NCI-H345 (cell line): ENCODE measurements around the gene TRIP13.
"Not testable (repeated sequence)": the region's sequence is repeated elsewhere in the genome, so short reads cannot be mapped to it uniquely, and the experiment has no call there.

Source experiments
- DNase-seq: peaks from one replicate; lab custom pipeline; 2025; lab: John Stamatoyannopoulos, UW

Gene TRIP13

DNA sequence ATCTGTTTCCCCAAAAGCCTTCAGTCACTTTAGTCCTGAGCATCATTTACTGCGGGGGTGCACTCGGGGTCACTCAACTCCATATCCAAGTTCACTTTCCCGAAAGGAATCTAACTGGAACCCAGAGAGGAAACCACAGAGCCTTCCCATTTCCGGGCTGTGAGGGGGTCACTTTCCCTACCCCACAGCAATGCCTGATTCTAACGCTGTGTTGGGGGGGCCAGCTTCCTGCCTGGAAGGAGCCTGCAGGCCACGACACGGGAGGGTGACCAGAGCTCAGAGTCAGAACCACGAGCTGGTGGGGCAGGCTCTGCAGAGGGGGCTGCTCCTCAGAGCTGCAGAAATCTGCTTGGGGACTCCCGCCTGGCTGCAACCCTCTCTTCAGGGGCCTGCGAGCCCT, 20.4 kb upstream of the TRIP13 start:
- no peak for DNase-seq

DNA sequence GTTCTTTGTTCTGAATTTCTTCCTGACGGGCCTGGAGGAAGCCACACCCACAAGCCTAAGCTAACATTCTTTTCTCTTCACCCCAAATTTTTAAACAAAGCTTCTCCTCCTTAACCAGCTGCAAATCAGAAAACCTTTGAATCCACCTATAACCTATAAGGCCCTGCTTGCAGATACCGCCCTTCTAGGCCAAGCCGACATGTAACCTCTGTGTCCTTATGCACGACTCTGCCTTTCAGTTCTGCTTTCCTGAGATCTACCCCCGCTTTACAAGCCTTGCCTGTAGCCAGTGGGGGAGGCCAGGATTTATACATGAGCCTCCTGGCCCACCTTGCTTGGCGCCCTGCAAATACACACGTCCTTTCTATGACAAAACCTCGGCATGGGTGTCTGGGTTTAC, 19.4 kb upstream of the TRIP13 start:
- DNase-seq, result no peak

DNA sequence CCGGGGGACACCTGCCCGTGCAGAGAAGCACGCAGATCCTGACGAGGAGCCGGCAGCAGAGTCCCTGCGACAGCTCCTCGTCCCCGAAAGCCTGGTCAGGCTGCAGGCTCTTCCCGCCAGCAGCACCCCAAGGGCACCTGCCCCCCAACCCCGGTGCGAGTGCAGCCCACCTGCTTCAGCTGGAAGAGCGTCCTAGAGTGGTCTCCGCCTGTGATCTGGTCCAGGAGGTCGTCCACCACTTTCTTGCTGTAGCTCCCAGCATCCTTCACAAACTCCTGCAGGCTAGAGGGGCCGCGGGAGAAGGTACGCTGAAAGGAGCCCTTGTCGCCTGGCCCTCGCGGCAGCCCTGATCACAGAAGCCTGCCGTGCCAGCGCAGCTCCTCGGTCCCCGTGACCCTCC, 16.8 kb upstream of the TRIP13 start:
- DNase-seq, result no peak

DNA sequence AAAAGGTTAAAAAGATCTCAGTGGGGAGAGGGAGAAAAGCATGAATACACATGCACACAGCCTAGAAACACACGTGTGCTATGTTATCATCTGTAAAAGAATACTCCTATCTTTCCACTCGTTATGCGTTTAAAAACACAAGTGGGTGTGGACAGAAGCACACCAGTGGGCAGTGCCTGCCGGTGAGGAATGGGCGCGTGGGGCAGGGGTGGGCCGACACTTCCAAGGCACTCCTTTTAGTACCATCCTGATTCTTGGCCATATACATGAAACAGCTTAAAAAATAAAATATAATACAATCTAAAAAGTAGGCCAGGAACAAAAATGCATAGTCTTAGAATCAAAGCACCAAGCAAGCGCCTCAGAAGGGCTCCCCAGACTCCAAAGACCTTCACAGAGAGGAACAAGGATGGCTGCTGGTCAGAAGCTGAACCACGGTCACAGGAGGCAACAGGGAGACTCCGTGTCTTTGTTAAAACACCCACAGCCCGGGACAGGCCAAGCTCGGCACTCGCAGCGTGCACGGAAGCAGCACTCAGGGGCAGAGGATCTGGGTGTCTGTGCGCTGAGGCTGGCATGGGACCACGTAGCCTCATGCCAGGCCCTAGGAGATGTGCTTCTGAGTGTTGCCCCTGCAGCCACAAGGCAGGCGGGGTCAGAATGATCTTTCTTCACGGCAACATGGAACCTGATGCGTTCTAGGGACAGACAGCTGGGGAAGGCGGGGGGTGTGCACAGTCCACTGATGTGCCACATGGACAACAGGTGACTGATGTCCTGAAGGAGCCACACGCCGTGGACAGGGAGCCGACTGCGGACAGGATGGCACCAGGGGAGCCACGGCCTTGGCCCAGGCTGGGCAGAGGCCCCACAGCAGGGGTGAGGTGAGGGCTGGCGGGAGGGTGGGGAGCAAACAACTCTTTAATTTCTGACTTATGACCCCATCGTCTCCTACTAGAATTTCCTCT, 16.0 kb upstream of the TRIP13 start:
- DNase-seq, result no peak

DNA sequence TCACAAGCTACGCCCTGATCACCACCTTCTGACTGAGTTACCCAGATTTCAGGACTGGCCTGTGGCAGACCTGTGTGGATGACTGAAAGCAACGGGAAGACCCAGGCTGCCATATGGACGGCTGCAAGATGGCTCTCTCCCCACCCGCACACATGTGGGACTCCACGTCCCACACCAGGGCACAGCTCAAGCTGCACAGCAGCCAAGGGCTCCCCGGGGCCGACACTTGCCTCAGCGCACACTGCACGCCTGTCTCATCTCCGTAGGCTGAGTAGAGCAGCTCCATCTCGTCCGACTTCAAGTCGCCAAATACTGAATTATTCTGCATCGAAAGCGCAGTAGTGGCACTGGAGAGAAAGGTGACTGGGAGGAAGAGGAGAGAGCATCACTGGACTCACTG, 14.6 kb upstream of the TRIP13 start:
- DNase-seq, result no peak

DNA sequence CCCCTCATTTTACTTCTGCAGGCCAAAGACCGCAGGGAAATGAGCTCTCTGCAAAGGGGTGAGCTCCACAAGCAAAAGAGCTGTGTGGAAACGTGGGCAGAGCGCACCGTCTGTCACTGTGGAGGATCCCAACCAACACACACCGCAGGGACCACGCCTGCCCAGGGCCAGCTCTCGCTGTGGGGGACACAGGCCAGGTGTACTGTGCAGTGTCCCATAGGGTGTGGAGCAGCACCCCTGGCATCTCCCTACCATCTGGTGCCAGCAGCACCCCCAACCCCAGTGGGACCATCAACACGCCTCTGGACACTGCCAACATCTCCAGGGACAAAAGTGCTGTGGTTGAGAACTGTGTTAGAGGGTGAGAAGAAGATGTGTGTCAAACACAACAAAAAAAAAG, 14.0 kb upstream of the TRIP13 start:
- not testable (repeated sequence) for DNase-seq

DNA sequence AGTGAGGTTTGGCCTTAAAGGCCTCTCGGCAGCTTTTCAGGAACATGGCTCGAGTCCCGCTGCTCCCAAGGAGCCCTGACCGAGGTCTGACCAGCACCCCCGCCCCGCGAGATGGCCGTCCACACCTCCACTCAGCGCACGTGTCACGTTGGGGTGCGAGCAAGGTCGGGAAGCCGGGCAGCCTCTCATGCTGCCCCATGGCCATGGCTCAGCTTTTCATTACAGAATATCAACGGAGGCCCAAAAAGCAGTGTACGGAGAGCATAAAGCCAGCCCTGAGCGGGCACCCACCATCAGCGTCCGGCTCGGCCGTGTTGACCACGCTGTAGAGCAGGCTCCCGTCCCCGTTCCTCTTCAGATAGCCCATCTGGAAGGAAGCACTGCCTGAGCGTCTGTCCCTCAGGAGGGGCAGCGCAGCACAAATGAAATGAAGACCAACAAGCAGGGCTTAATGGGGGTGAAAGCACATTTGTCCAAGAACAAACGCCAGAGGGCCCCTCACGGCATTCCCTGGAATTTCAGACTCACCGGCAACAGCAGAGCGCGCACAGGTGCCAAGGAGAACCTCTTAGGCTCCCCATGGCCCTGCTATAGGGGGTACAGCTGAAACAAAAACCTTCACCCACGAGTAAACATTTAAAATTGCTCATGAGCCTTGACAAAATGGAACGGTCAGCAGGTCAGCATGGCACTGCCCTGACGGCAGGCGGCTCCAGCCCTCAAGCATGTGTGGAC, 11.7 kb upstream of the TRIP13 start:
- no peak for DNase-seq

DNA sequence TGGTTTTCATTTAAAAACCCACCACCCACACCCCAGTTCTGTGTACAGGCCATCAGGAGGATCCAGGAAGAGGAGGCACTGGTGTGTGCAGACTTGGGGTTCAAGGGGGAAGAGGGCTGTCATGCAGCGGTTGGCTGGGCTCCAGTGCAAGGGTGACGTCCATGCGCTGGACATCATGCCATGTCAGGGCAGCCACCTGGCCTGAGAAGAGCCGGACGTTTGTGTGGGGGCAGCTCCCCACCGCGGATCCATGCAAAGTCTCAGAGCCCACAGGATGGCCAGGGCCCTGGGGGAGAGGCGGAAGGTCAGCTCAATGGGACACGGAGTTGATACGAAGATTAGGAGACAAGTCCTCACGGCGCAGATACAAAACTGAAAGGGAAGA, 11.1 kb upstream of the TRIP13 start:
- no peak for DNase-seq

DNA sequence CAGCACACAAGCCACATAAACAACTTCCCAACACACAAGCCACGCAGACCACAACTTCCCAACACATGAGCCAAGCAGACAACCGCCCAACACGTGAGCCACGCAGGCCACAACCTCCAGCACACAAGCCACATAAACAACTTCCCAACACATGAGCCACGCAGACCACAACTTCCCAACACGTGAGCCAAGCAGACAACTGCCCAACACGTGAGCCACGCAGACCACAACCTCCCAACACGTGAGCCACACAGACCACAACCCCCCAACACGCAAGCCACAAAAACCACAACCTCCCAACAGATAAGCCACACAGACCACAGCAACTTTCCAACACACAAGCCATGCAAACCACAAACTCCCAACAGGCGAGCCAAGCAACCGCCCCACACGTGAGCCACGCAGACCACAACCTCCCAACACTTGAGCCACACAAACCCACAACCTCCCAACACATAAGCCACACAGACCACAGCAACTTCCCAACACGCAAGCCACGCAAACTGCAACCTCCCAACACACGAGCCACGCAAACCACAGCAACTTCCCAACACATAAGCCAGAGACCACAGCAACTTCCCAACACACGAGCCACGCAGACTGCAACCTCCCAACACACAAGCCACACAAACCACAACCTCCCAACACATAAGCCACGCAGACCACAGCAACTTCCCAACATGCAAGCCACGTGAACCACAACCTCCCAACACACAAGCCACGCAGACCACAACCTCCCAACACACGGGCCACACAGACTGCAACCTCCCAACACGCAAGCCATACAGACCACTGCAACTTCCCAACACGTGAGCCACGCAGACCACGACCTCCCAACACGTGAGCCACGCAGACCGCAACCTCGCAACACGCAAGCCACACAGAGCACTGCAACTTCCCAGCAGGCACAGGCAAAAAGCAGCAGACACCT, 10.2 kb upstream of the TRIP13 start:
- no peak for DNase-seq

DNA sequence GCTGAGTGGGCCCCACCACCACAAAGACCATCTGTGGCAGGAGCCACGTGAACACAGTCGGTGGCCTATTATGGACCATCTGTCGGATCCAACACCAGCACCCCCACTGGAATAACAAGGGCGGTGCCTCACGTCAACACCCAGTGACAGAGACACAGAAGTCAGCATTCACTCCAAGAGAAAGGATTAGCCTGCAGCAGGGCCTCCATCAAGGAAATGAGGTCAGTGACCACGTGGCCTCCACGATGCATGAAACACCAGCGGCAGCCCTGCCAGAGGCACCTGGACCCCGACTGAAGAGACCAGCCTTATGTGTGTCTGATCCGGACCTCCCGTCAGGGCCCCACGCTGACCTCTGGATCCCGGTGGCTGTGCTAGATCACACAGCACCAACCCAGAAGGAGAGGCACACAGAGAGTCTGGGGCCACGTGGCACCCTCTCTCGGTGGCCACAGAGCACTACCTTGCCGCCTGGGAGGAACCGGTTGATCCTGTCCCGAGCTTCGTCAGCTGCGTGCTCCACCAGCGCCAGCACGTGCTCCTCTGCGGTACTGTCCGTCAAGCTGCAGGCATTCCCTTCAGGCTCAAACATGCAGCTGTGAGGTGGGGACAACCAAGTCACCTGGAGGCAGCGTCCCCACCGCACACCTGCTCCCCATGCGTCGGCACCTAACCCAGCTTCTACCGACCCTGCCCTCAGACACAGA, 9.1 kb upstream of the TRIP13 start:
- no peak for DNase-seq

DNA sequence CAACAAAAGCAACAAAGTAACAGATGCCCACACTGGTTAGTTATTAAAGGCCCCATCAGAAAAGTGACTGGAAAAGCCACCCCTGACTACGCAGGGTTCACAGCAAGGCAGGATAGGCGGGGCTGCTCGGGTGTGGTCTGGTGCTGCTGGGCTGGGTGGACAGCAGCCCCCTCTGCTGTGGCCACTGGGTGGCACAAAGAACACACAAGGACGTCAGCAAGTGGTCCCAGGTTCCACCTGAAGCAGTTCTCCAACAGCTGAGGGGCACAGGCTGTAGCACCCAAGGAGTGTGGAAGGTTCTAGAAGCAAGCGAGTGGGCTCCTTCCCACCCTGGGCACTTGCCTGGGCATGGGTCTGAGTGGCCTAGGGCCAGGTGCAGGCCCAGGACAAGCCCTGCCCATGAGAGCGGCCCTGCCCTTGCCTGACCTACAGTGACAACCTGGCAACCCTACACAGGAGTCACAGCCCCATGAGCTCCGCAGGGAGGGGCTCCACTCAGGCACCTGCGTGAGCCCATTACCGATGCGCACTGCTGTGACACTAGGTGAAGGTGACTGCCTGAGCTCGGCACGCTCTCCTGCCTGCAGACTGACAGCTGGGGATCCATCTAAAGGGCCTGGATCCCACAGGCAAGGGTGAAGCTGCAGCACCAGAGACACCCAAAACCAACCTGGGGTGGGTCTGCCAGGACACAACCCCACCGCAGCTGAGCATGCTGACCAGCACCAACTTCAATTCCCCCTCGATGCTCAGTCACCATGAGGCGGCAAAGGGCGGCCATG, 8.1 kb upstream of the TRIP13 start:
- DNase-seq, result no peak

DNA sequence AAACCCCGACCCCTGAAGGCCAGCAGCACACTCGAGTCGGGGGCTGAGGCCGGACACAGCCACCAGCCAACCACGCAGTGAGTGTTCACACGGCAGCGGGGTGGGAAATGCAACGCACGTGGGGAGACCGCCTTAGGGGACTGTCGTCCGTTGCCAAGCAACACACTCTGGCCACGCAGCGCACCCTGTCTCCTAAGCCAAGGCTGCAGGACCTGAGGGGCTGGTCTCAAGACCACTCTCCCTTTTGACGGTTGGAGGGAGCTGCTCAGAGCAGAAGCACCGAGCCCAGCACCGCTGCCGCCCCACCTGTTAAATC, 7.6 kb upstream of the TRIP13 start:
- no peak for DNase-seq

DNA sequence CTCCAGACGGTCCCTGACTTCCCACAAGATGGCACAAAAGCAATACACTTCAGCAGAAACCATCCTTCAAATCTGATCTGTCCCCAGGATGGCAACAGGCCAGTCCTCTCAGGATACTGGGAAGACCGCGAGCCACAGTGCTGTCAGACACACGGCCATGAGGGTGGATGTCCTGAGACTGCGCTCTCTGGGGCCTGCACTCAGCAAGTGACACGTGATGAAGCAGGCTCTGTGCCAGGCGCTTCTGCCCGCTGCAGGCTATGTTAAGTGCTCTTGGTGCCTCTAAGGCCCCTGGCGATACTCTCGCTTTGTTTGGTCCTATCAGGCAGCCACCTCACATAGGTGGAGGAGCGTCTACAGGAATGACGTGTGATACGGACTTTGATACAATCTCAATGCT, 7.2 kb upstream of the TRIP13 start:
- no peak for DNase-seq

DNA sequence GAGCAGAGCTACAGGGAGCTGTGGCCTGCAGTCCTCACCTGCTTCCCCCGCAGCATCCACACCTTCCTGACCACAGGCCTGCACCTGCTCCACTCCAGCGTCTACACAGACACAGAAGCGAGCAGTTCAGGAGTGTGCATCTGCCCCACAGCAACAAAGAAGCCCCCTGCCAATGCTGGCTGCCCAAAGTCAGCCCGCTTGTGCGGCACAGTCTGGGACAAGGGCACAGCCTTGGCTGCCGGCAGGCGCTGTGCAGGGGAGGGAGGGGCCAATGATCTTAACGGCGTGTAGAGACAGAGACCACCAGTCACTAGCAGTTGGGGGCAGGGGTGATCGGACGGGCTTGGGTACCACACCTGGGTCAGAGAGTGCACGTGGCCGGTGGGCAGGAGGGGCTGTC, 6.6 kb upstream of the TRIP13 start:
- no peak for DNase-seq

DNA sequence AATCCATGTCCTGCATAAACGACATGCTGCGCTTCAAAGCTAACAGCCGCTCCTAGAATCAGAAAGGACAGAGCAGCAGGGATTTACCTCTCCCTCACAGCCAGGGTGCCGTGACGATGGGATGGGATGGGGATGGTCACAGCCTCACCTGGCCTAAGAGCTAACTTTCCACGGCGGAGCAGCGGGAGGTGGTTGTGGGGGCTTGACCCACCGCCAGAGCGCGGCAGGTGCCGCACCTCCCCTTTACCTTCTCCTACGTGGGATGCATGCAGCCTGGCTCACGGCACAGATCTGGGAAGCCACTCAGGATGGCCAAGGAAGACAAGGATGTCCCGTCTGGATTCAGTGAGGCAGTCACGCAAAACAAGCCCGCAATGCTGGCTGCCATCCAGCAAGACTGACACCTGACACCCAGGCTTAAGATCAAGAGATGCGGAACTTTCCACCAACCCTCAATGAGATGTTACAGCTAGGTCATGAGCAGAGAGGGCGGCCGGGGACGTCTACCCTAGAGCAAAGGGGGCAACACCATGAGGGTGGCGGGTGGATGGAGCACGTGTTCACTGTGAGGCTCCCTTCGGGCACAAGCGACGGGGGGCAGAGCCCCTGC, 5.9 kb upstream of the TRIP13 start:
- no peak for DNase-seq

DNA sequence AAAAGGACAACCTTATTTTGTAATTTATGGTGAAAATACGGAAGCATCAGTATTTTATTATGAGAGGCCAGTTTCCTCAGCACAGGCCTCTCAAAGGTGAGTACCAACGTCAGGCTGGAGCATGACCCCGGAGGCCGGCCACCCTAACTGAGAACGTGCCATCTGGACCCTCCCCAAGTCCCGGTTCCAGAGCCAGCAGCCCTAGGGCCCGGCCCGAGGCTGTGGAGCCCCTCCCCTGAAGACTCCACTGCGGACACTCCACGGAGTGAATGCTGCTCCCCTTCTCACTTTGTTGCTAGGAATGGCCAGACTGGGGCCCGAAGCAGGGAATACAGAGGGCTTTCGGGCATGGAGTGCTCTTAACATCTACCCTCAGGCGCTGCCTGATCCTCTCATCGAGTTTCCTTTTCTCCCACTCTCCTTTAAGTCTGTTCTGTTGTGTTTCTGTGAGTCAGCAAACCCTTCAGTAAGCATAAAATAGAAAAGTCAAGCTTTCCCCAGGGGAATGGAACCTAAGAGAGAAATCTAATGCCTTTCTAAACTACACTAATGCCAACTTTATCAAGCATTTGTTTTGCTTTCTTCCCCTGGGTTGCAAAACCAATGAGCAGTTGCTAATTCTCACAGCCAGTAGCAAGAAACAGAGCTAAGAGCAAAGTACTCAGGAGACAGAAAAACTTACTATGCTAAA, 4.6 kb upstream of the TRIP13 start:
- no peak for DNase-seq

DNA sequence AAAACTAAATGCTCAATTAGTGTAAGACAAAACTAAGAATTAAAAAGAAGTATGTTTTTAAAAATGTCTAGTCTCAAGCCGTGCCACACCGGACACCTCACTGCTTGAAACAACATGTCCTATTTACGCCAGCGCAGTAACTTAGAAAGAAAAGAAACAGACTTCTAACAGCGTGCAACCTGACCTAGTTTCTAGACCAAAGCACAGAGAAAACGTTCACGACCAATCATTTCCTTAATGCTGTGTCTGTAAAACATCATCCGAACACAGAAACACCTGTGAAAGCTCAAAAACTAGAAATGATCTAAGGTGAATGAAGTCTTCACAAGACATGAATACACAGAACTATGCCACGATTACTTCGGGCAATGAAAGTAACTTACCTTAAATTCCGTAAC, 4.0 kb upstream of the TRIP13 start:
- DNase-seq, result no peak

DNA sequence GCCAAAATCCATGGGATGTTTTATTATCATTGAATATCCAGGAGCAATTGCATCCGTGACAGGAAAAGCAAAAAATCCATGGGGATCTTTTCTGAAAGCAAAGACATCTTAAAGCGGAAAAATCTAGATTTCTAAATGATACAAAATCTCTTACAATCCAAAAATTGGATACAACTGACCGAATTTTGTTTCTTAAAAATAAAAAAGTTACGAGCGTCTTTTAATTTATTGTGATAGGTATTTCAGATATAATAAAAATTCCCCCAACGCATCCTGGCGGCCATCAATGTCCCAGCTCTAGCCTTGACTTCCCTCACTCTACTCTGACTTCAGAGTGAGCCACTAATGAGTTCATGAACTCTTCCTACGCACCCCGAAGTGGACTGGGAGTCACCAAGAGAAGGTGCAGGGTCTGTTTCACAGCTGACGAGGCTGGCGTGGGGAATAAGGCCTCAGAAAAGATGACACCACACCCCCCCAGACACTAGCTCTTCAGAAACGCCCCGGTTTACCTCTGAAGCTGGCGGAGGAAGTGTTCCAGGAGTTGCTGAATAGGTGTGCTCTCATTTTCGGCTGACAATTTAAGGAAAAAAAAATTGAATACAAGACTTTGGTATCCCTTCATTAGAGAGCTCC, 3.5 kb upstream of the TRIP13 start:
- DNase-seq, result no peak

DNA sequence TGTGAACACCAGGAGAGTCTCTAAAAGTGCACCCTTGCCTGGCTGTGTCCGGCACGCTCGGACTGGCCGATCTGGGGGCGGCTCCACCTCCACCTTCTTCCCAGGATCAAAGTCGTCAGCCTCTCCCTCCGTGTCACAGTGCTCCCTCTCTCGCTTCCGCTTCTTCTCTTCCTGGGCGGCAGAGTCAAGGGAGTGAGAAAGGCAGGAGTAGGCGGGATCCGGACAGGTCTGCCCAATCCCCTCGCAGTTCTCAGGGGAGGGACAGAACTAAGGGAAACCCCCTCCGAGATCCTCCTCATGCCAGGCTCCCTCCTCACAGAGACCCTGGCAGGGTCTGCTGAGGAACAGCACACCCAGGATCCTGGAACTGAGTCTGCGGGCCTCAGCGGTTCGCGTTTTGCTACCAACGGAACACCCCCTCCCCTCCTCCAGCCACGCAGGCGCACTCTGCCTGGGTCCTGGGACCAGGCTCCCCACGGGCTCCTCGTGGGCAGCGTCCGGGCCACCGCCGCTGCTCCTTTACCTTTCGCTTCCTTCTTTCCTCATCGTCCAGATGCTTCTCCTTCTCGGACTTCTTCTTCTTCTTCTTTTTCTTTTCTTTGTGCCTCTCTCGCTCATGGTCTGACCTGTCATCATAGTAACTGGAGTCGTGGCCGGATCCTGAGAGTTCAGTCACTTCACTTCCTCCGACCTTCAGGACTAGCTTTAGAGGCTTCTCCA, 1.4 kb upstream of the TRIP13 start:
- DNase-seq, result no peak
